A673 (cell line): ENCODE measurements around the gene GLIS2.

Experiments
- CTCF ChIP-seq: fragments of 300-800, 200-600 bp; sonication (generic); conservative IDR thresholded peaks from 2 replicates; pipeline ENCODE4 v1.5.1; 2017; ENCODE audit warnings: low read depth, mild to moderate bottlenecking, antibody characterized with exemption, low read length, moderate library complexity, mixed read lengths
- EZH2 ChIP-seq: fragments of 200-600 bp; sonication (generic); IDR thresholded peaks from 2 replicates; pipeline ENCODE4 v1.6.1; 2017; ENCODE audit warnings: borderline replicate concordance, low read depth, mild to moderate bottlenecking, mixed read lengths, antibody characterized with exemption, low read length; ENCODE audit not compliant: poor library complexity, severe bottlenecking

GRCh38 chr16:4384509-4384942, 68.7 kb downstream of the GLIS2 start:
- TF ChIP-seq CTCF (no peak), EZH2 (no peak)
